OCI-LY1 (cell line): Measurements from ENCODE around the gene MAP1S.

ENCODE experiments used
- H2AFZ ChIP-seq: fragments of 200-600 bp; sonication (generic), shearing (Covaris generic); 2 replicates; pipeline ENCODE4 v1.6.0; 2014; ENCODE audit warnings: antibody characterized with exemption, mild to moderate bottlenecking, low read length
- H3F3A ChIP-seq: fragments of 200-600 bp; sonication (generic), shearing (Covaris generic); 2 replicates; pipeline ENCODE4 v1.6.0; 2014; ENCODE audit warnings: mild to moderate bottlenecking, antibody characterized with exemption, low read length, moderate library complexity; ENCODE audit not compliant: insufficient read depth
- H3K27ac ChIP-seq: fragments of 200-600 bp; sonication (generic); 2 replicates; pipeline ENCODE4 v1.5.1; 2014; ENCODE audit warnings: low read length, mixed run types, mild to moderate bottlenecking, low read depth; ENCODE audit not compliant: poor library complexity, severe bottlenecking
- H3K27me3 ChIP-seq: fragments of 200-600 bp; sonication (generic); 2 replicates; pipeline ENCODE4 v1.6.0; 2014; ENCODE audit warnings: antibody characterized with exemption, mild to moderate bottlenecking, low read length, moderate library complexity; ENCODE audit not compliant: insufficient read depth
- H3K36me3 ChIP-seq: fragments of 200-600 bp; sonication (generic); 2 replicates; pipeline ENCODE4 v1.6.1; 2014; ENCODE audit warnings: mild to moderate bottlenecking, antibody characterized with exemption, low read length, moderate library complexity, mixed read lengths; ENCODE audit not compliant: insufficient read depth
- H3K4me1 ChIP-seq: fragments of 200-600 bp; sonication (generic); 2 replicates; pipeline ENCODE4 v1.5.1; 2014; ENCODE audit warnings: mild to moderate bottlenecking, low read length, moderate library complexity; ENCODE audit not compliant: insufficient read depth, severe bottlenecking
- H3K4me2 ChIP-seq: fragments of 200-600 bp; sonication (generic), shearing (Covaris generic); 2 replicates; pipeline ENCODE4 v1.6.1; 2014; ENCODE audit warnings: low read length
- H3K4me3 ChIP-seq: fragments of 200-600 bp; sonication (generic); 2 replicates; pipeline ENCODE4 v1.5.1; 2014; ENCODE audit warnings: low read length, low read depth, mild to moderate bottlenecking, mixed read lengths; ENCODE audit not compliant: poor library complexity, severe bottlenecking
- H3K79me2 ChIP-seq: fragments of 200-600 bp; shearing (Covaris generic); 2 replicates; pipeline ENCODE4 v1.6.1; 2016; ENCODE audit warnings: mixed run types, low read length, mixed read lengths; ENCODE audit not compliant: insufficient read depth
- H3K9ac ChIP-seq: fragments of 200-600 bp; sonication (generic), shearing (Covaris generic); 2 replicates; pipeline ENCODE4 v1.6.1; 2014; ENCODE audit warnings: mild to moderate bottlenecking, low read length, mixed read lengths
- H3K9me2 ChIP-seq: fragments of 200-600 bp; sonication (generic), shearing (Covaris generic); 2 replicates; pipeline ENCODE4 v1.6.1; 2014; ENCODE audit warnings: low read depth, mild to moderate bottlenecking, low read length, mixed read lengths
- H3K9me3 ChIP-seq: fragments of 200-600 bp; shearing (Covaris generic); 2 replicates; pipeline ENCODE4 v1.6.1; 2014; ENCODE audit warnings: low read length, mixed read lengths
- H4K20me1 ChIP-seq: fragments of 200-600 bp; sonication (generic), shearing (Covaris generic); 2 replicates; pipeline ENCODE4 v1.6.0; 2016; ENCODE audit warnings: mild to moderate bottlenecking, low read length; ENCODE audit not compliant: insufficient read depth
- CTCF ChIP-seq: fragments of 200-600 bp; sonication (generic), shearing (Covaris generic); IDR thresholded peaks from 2 replicates; pipeline ENCODE4 v1.5.1; 2017; ENCODE audit warnings: mild to moderate bottlenecking, antibody characterized with exemption, low read length, moderate library complexity, mixed read lengths
- EZH2 ChIP-seq: fragments of 200-600 bp; sonication (generic), shearing (Covaris generic); IDR thresholded peaks from 2 replicates; pipeline ENCODE4 v1.8.0; 2017; ENCODE audit warnings: borderline replicate concordance, mixed run types, mild to moderate bottlenecking, antibody characterized with exemption, low read length, moderate library complexity, mixed read lengths

MAP1S gene

DNA sequence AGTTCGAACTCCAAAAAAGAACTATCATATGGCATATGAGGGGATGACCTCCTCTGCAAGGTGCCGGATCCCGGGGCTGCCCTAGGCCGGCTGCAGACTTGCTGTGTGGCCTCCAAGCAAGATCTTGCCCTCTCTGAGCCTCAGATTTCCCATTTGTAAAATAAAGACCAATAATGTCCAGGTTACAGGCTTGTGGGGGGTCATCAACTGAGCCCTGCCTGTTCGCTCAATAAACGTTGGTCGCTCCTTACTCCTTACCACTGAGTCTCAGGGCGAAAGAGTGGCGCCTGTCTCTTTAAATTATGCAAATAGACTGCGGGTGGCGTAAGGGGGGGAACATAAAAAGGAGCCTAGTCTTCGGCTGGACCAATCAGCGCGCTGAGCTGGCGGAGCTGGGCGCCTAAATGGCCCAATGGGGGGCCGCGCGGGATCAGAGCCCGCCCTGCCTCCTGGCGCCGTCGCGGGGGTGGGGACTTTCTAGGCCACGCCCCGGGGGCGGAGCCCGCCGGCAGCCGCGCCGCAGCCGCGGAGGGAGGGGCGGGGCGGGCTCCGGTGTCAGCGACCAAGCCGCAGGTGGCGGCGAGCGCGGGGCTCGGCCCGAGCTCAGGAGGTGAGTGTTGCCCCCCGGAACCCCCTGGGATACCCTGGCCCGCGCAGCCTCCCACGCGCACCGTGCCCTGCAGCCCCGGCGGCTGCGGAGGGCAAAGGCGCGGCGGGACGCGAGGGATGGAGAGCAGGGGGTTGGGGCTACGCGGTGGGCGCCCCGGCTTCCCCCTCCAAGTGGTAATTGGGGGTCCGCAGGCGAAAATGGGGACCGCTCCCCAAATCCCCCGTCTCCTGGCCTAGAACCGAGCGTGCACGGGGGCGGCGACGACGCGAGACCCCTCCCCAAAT lies 28.2 kb downstream of the MAP1S start:
- Histone ChIP-seq H3K4me3 (peak overlapping the region; percentile 77), H3F3A (peaks cover 5% of the 10 kb centered on the region; the same call in 1 of the 2 replicates), H3K27ac (peak overlapping the region; percentile 95), H3K4me2 (peak overlapping the region; percentile 96), H3K9me2 (no peaks in the 10 kb centered on the region), H3K9me3 (no peaks in the 10 kb centered on the region), H2AFZ (no peak overlapping the region), H3K9ac (peak overlapping the region; percentile 91), H3K36me3 (peaks cover under 1% of the 10 kb centered on the region; the same call in 1 of the 2 replicates), H3K4me1 (peaks cover 50% of the 10 kb centered on the region), H3K79me2 (0 out of 2 replicates have a peak, but pooled peaks cover 13% of the 10 kb centered on the region), H4K20me1 (no peaks in the 10 kb centered on the region), H3K27me3 (no peaks in the 10 kb centered on the region)
- TF ChIP-seq CTCF: no peak
- TF ChIP-seq EZH2: no peak

- H3K4me2 ChIP-seq: peak overlapping the region; percentile 96
- H3K79me2 ChIP-seq: 0 out of 2 replicates have a peak, but pooled peaks cover 13% of the 10 kb centered on the region
- peaks cover 5% of the 10 kb centered on the region; the same call in 1 of the 2 replicates for H3F3A ChIP-seq
- H3K27me3 ChIP-seq: no peaks in the 10 kb centered on the region
- H3K4me3 ChIP-seq: peak overlapping the region; percentile 77
- H3K27ac ChIP-seq: peak overlapping the region; percentile 95
- no peaks in the 10 kb centered on the region for H4K20me1 ChIP-seq
- no peak for TF ChIP-seq CTCF
- no peak for TF ChIP-seq EZH2
- no peaks in the 10 kb centered on the region; the same call in 1 of the 2 replicates for H3K36me3 ChIP-seq
- no peaks in the 10 kb centered on the region for H3K9me2 ChIP-seq
- peak overlapping the region; percentile 91; the same call in 1 of the 2 replicates for H3K9ac ChIP-seq
- H3K4me1 ChIP-seq: peaks cover 64% of the 10 kb centered on the region
- no peaks in the 10 kb centered on the region for H3K9me3 ChIP-seq
- H2AFZ ChIP-seq: no peak overlapping the region
These were observed 29.8 kb downstream of the MAP1S start for GRCh38 chr19:17748884-17749638.

GRCh38 chr19:17749912-17750317 lies 30.6 kb downstream of the MAP1S start:
- 0 out of 2 replicates have a peak, but pooled peaks cover 13% of the 10 kb centered on the region for H3K79me2 ChIP-seq
- peak overlapping the region; percentile 96 for H3K4me2 ChIP-seq
- H3K4me3 ChIP-seq: peak overlapping the region; percentile 77
- no peaks in the 10 kb centered on the region for H3K9me3 ChIP-seq
- H2AFZ ChIP-seq: no peak overlapping the region
- H3K9me2 ChIP-seq: no peaks in the 10 kb centered on the region
- no peaks in the 10 kb centered on the region for H4K20me1 ChIP-seq
- TF ChIP-seq EZH2: no peak
- no peak for TF ChIP-seq CTCF
- peaks cover 72% of the 10 kb centered on the region for H3K4me1 ChIP-seq
- no peaks in the 10 kb centered on the region for H3K27me3 ChIP-seq
- H3K9ac ChIP-seq: peak overlapping the region; percentile 82
- peak overlapping the region; percentile 95 for H3K27ac ChIP-seq
- peaks cover 1% of the 10 kb centered on the region for H3F3A ChIP-seq
- H3K36me3 ChIP-seq: peaks cover under 1% of the 10 kb centered on the region; the same call in 1 of the 2 replicates
